GM23338 (cell line): ENCODE data around the gene COMMD3. TPM values are rescaled to one million over a fixed set of nuclear protein-coding genes. Genes with fewer than 3 reads are reported as not detected.

Experiments
- ATAC-seq: fragments of 200-7000 bp; cut with Tn5 transposase; 3 replicates; pipeline ENCODE4 v1.9.1; 2020
- DNase-seq: peaks from one replicate; pipeline ENCODE4 v3.0.0-alpha.2; 2015; ENCODE audit warnings: low spot score
- H2AFZ ChIP-seq: fragments of 200-600 bp; sonication (generic); 2 replicates; pipeline ENCODE4 v1.8.0; 2016; ENCODE audit warnings: antibody characterized with exemption, mild to moderate bottlenecking, moderate library complexity
- H3F3A ChIP-seq: fragments of 200-600 bp; sonication (generic); replicated peaks from 2 replicates; pipeline ENCODE4 v1.8.0; 2017; ENCODE audit warnings: antibody characterized with exemption, mixed run types, low read depth
- H3K27ac ChIP-seq: fragments of 200-600 bp; sonication (generic); 2 replicates; pipeline ENCODE4 v1.6.1; 2016; ENCODE audit warnings: low read depth
- H3K27me3 ChIP-seq: fragments of 200-600 bp; sonication (generic); 2 replicates; pipeline ENCODE4 v1.8.0; 2016; ENCODE audit warnings: mild to moderate bottlenecking, mixed run types, moderate library complexity; ENCODE audit not compliant: insufficient read depth
- H3K36me3 ChIP-seq: fragments of 200-600 bp; sonication (generic); 2 replicates; pipeline ENCODE4 v1.8.0; 2016; ENCODE audit warnings: mild to moderate bottlenecking; ENCODE audit not compliant: insufficient read depth
- H3K4me1 ChIP-seq: fragments of 200-600 bp; sonication (generic); 2 replicates; pipeline ENCODE4 v1.8.0; 2016; ENCODE audit warnings: mild to moderate bottlenecking, moderate library complexity; ENCODE audit not compliant: insufficient read depth
- H3K4me2 ChIP-seq: fragments of 200-600 bp; sonication (generic); 2 replicates; pipeline ENCODE4 v1.7.1; 2017; ENCODE audit warnings: mixed run types
- H3K4me3 ChIP-seq: fragments of 200-600 bp; sonication (generic); 2 replicates; pipeline ENCODE4 v1.6.1; 2016; ENCODE audit warnings: mixed run types
- H3K79me2 ChIP-seq: fragments of 200-600 bp; sonication (generic); replicated peaks from 2 replicates; pipeline ENCODE4 v1.8.0; 2017; ENCODE audit warnings: mild to moderate bottlenecking; ENCODE audit not compliant: insufficient read depth
- H3K9me2 ChIP-seq: fragments of 200-600 bp; sonication (generic); 2 replicates; pipeline ENCODE4 v1.8.0; 2017; ENCODE audit not compliant: insufficient read depth
- H4K20me1 ChIP-seq: fragments of 200-600 bp; sonication (generic); replicated peaks from 2 replicates; pipeline ENCODE4 v1.8.0; 2017; ENCODE audit warnings: mild to moderate bottlenecking; ENCODE audit not compliant: insufficient read depth
- H3K27ac Mint-ChIP-seq: 2 replicates; pipeline ENCODE4 v1.8.0; 2020; ENCODE audit warnings: inconsistent platforms, mild to moderate bottlenecking, moderate library complexity, mixed read lengths
- H3K27me3 Mint-ChIP-seq: 3 replicates; pipeline ENCODE4 v1.8.0; 2022; ENCODE audit warnings: low read depth, mild to moderate bottlenecking, moderate library complexity, mixed read lengths, inconsistent platforms; ENCODE audit not compliant: insufficient read depth, poor library complexity
- H3K36me3 Mint-ChIP-seq: 3 replicates; pipeline ENCODE4 v1.8.0; 2021; ENCODE audit warnings: low read depth, mild to moderate bottlenecking, inconsistent platforms, moderate library complexity, mixed read lengths
- H3K4me1 Mint-ChIP-seq: 3 replicates; pipeline ENCODE4 v1.8.0; 2020; ENCODE audit warnings: mild to moderate bottlenecking, inconsistent platforms, mixed read lengths
- H3K4me3 Mint-ChIP-seq: 3 replicates; pipeline ENCODE4 v1.8.0; 2021; ENCODE audit warnings: moderate library complexity, mild to moderate bottlenecking, inconsistent platforms, mixed read lengths
- H3K9me3 Mint-ChIP-seq: 3 replicates; pipeline ENCODE4 v1.8.0; 2020; ENCODE audit warnings: moderate library complexity, mild to moderate bottlenecking, inconsistent platforms, mixed read lengths
- CREB1 ChIP-seq: fragments of 250-450 bp; sonication (Bioruptor Pico); IDR thresholded peaks from 2 replicates; pipeline ENCODE4 v1.5.0; 2020; ENCODE audit warnings: low read depth, mild to moderate bottlenecking, moderate library complexity
- CTCF ChIP-seq, 2 experiments: fragments of 200-600 bp in 1 of 2; sonication (generic) in 1 of 2; conservative IDR thresholded peaks; 2 replicates each; pipeline versions ENCODE4 v1.5.1 to v1.6.1; 2016 to 2017; ENCODE audit warnings: antibody characterized with exemption in 2 of 2, low read depth in 2 of 2, mild to moderate bottlenecking in 2 of 2, moderate library complexity in 1 of 2
- ETS1 ChIP-seq: IDR thresholded peaks from 2 replicates; pipeline ENCODE4 v1.6.1; 2016; ENCODE audit warnings: antibody characterized with exemption
- EZH2 ChIP-seq: fragments of 200-600 bp; sonication (generic); IDR thresholded peaks from one replicate; pipeline ENCODE4 v1.8.0; 2017; ENCODE audit warnings: antibody characterized with exemption, mild to moderate bottlenecking, low read depth; ENCODE audit not compliant: unreplicated experiment
- long read RNA-seq: library from polyadenylated mRNA; unstranded; transcript quantifications from one replicate; pipeline ENCODE4 v2.0.0, GENCODE V29; 2020; ENCODE audit not compliant: unreplicated experiment
- polyA plus RNA-seq: library from polyadenylated mRNA; unstranded; fragments of >200 nt; fragmentation: Nextera tagmentation; extraction: Ambion mirVana; gene quantifications from 2 replicates; pipeline ENCODE4 v1.2.1, GENCODE V29; 2016
- total RNA-seq: library from RNA; depleted of rRNA; stranded (reverse); fragments of >200 nt; shearing (Covaris generic); gene quantifications from 2 replicates; pipeline ENCODE4 v1.2.3, GENCODE V29; 2014; rRNA removed
- TF ChIP-seq, protein P1 (sequence below): IDR thresholded peaks from one replicate; pipeline ENCODE4 v1.6.1; 2018; ENCODE audit warnings: antibody characterized with exemption; ENCODE audit not compliant: unreplicated experiment

COMMD3 gene
- total RNA-seq, result 1.1 and 2.5 TPM in 2 replicates
- polyA plus RNA-seq, result 5.2 and 6.0 TPM in 2 replicates
- long read RNA-seq, partial matches to known transcripts, result 0 of 2 reads
- long read RNA-seq, other reads (novel, unspliced or antisense), result 0 of 2 reads

DNA sequence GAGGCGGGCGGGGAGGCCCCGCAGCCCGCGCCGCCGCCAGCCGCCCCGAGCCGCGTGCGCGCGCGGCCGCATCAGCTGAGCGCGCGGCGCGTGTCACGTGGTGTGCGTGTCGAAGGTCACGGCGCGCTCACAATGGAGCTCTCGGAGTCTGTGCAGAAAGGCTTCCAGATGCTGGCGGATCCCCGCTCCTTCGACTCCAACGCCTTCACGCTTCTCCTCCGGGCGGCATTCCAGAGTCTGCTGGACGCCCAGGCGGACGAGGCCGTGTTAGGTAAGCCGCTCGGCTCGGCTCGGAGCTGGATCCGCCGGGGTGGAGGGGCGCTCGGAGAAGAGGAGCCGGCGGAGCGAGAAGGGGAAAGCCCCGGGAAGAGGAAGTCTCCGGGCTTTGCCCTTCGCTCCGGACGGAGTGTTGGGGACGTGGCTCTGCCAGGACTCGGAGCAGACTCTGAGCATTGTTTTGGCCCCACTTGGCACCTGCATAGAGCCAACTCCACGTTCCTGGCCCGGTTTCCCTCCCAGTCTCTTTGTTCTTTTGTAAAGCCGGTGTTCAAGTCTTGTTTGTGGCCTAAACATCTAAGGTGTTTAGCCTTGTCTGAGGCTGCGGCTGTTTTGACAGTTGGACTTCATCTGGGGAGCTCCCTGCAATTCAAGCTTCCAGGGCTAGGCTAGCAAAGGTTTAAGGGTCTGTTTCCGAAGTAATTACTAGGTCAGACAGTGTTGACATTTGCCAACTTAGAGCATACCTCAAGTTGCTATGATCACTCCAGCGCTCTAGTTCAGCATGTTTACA, at the start of gene COMMD3:
Gene COMMD3, plus strand, starts transcription at position 103 of the 790 bp plus-strand sequence. Its CDS starts 30 bp downstream, at position 133.
- ATAC-seq, result peak; percentile 69
- Mint-ChIP-seq H3K36me3 (peaks cover 3% of the 10 kb centered on the region; the same call in 2 of the 3 replicates), H3K27ac (no peak within 1 kb of the TSS)

GRCh38 chr10:22268503-22268902, 47.7 kb upstream of the COMMD3 start:
- H3K27ac Mint-ChIP-seq, result no peak overlapping the region
- H3K4me3 Mint-ChIP-seq, result no peak overlapping the region
- no peak for ATAC-seq
- DNase-seq, result no peak
- Histone ChIP-seq H3K79me2 (no peaks in the 10 kb centered on the region), H3K27me3 (no peaks in the 10 kb centered on the region), H3K9me2 (peaks cover 8% of the 10 kb centered on the region; the same call in 1 of the 2 replicates), H3K4me3 (no peak overlapping the region), H3K36me3 (no peaks in the 10 kb centered on the region), H4K20me1 (no peaks in the 10 kb centered on the region), H3K4me1 (no peaks in the 10 kb centered on the region), H3F3A (no peaks in the 10 kb centered on the region), H3K27ac (no peak overlapping the region), H3K4me2 (no peak overlapping the region), H2AFZ (0 out of 2 replicates have a peak overlapping the region, but pooled peaks have one; percentile 29)
- H3K4me1 Mint-ChIP-seq, result no peaks in the 10 kb centered on the region
- TF ChIP-seq, protein P1, sequence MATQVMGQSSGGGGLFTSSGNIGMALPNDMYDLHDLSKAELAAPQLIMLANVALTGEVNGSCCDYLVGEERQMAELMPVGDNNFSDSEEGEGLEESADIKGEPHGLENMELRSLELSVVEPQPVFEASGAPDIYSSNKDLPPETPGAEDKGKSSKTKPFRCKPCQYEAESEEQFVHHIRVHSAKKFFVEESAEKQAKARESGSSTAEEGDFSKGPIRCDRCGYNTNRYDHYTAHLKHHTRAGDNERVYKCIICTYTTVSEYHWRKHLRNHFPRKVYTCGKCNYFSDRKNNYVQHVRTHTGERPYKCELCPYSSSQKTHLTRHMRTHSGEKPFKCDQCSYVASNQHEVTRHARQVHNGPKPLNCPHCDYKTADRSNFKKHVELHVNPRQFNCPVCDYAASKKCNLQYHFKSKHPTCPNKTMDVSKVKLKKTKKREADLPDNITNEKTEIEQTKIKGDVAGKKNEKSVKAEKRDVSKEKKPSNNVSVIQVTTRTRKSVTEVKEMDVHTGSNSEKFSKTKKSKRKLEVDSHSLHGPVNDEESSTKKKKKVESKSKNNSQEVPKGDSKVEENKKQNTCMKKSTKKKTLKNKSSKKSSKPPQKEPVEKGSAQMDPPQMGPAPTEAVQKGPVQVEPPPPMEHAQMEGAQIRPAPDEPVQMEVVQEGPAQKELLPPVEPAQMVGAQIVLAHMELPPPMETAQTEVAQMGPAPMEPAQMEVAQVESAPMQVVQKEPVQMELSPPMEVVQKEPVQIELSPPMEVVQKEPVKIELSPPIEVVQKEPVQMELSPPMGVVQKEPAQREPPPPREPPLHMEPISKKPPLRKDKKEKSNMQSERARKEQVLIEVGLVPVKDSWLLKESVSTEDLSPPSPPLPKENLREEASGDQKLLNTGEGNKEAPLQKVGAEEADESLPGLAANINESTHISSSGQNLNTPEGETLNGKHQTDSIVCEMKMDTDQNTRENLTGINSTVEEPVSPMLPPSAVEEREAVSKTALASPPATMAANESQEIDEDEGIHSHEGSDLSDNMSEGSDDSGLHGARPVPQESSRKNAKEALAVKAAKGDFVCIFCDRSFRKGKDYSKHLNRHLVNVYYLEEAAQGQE, result no peak
- TF ChIP-seq ETS1, result no peak
- peaks cover 4% of the 10 kb centered on the region for H3K27me3 Mint-ChIP-seq
- no peaks in the 10 kb centered on the region for H3K36me3 Mint-ChIP-seq
- H3K9me3 Mint-ChIP-seq, result no peaks in the 10 kb centered on the region

More for the DNA sequence above, at the start of gene COMMD3:
- peak; percentile 92 for DNase-seq
- no peak within 1 kb of the TSS for H3K27ac ChIP-seq
- peak within 1 kb of the TSS; percentile 61 for H3K4me3 ChIP-seq
- peak within 1 kb of the TSS; percentile 86 for H2AFZ ChIP-seq
- Mint-ChIP-seq H3K4me3 (peak within 1 kb of the TSS; percentile 84), H3K27me3 (peaks cover 67% of the 10 kb centered on the region), H3K9me3 (peaks cover 5% of the 10 kb centered on the region; the same call in 2 of the 3 replicates), H3K4me1 (peaks cover 29% of the 10 kb centered on the region)
- peak; percentile 69 for TF ChIP-seq EZH2
- TF ChIP-seq CREB1 (CRISPR knock-in tag), result 0 out of 2 replicates have a peak, but pooled peaks have one; percentile 6
- TF ChIP-seq CTCF (conservative IDR thresholded peaks at IDR 0.05; ENCODE audit: low read depth in 2 of 2), result no peak
- H3K9me2 ChIP-seq, result no peaks in the 10 kb centered on the region
- peaks cover 21% of the 10 kb centered on the region for H3F3A ChIP-seq
- H4K20me1 ChIP-seq, result peaks cover 21% of the 10 kb centered on the region
- H3K27me3 ChIP-seq, result peaks cover 85% of the 10 kb centered on the region
- peak within 1 kb of the TSS; percentile 85 for H3K4me2 ChIP-seq
- H3K4me1 ChIP-seq, result peaks cover 45% of the 10 kb centered on the region
- H3K36me3 ChIP-seq, result no peaks in the 10 kb centered on the region
- no peaks in the 10 kb centered on the region for H3K79me2 ChIP-seq
